ENCODE measurements around the gene PAX1.

PAX1 gene

GRCh38 chr20:21705575-21706260, at the start of gene PAX1:
Gene PAX1, plus strand, starts transcription at chr20:21705664. Its CDS starts 49 bp downstream, at chr20:21705713.
- in situ Hi-C loops (cut with HindIII; ENCODE audit: low sequenced_read_pairs), result no loop called here

GRCh38 chr20:21656308-21657067, 49.0 kb upstream of the PAX1 start:
- in situ Hi-C loops (cut with HindIII; ENCODE audit: low sequenced_read_pairs), result no loop called here

- in situ Hi-C loops (cut with HindIII; ENCODE audit: low sequenced_read_pairs), result no loop called here
Observed at GRCh38 chr20:21661488-21662055, 43.9 kb upstream of the PAX1 start.

- in situ Hi-C loops (cut with HindIII; ENCODE audit: low sequenced_read_pairs), result no loop called here
Observed at GRCh38 chr20:21663465-21663864, 42.0 kb upstream of the PAX1 start.

- in situ Hi-C loops (cut with HindIII; ENCODE audit: low sequenced_read_pairs), result no loop called here
Observed at GRCh38 chr20:21665687-21666446, 39.6 kb upstream of the PAX1 start.

GRCh38 chr20:21670126-21670525, 35.3 kb upstream of the PAX1 start:
- in situ Hi-C loops (cut with HindIII; ENCODE audit: low sequenced_read_pairs), result no loop called here

- in situ Hi-C loops (cut with HindIII; ENCODE audit: low sequenced_read_pairs), result no loop called here
Observed at GRCh38 chr20:21670981-21671380, 34.5 kb upstream of the PAX1 start.

GRCh38 chr20:21677261-21677660, 28.2 kb upstream of the PAX1 start:
- in situ Hi-C loops (cut with HindIII; ENCODE audit: low sequenced_read_pairs), result no loop called here

- in situ Hi-C loops (cut with HindIII; ENCODE audit: low sequenced_read_pairs), result no loop called here
Observed at GRCh38 chr20:21677781-21678180, 27.7 kb upstream of the PAX1 start.

GRCh38 chr20:21681234-21681921, 24.1 kb upstream of the PAX1 start:
- in situ Hi-C loops (cut with HindIII; ENCODE audit: low sequenced_read_pairs), result no loop called here

GRCh38 chr20:21681922-21682318, 23.5 kb upstream of the PAX1 start:
- in situ Hi-C loops (cut with HindIII; ENCODE audit: low sequenced_read_pairs), result no loop called here

GRCh38 chr20:21682521-21682954, 22.9 kb upstream of the PAX1 start:
- in situ Hi-C loops (cut with HindIII; ENCODE audit: low sequenced_read_pairs), result no loop called here

- in situ Hi-C loops (cut with HindIII; ENCODE audit: low sequenced_read_pairs), result no loop called here
Observed at GRCh38 chr20:21684671-21685070, 20.8 kb upstream of the PAX1 start.

- in situ Hi-C loops (cut with HindIII; ENCODE audit: low sequenced_read_pairs), result no loop called here
Observed at GRCh38 chr20:21685981-21686380, 19.5 kb upstream of the PAX1 start.

GRCh38 chr20:21693322-21693721, 12.1 kb upstream of the PAX1 start:
- in situ Hi-C loops (cut with HindIII; ENCODE audit: low sequenced_read_pairs), result no loop called here

GRCh38 chr20:21698494-21699215, 6.8 kb upstream of the PAX1 start:
- in situ Hi-C loops (cut with HindIII; ENCODE audit: low sequenced_read_pairs), result no loop called here

- in situ Hi-C loops (cut with HindIII; ENCODE audit: low sequenced_read_pairs), result no loop called here
Observed at GRCh38 chr20:21699216-21699508, 6.3 kb upstream of the PAX1 start.

- in situ Hi-C loops (cut with HindIII; ENCODE audit: low sequenced_read_pairs), result no loop called here
Observed at GRCh38 chr20:21701171-21701876, 4.1 kb upstream of the PAX1 start.

- in situ Hi-C loops (cut with HindIII; ENCODE audit: low sequenced_read_pairs), result no loop called here
Observed at GRCh38 chr20:21702016-21702415, 3.4 kb upstream of the PAX1 start.
